CD4-positive, alpha-beta T cell treated with Interleukin-6 at 100 ng/mL for 8 hours (primary cell): ENCODE measurements around the gene TMEM204.

Source experiments
- DNase-seq: peaks from one replicate; pipeline ENCODE4 v3.0.0-alpha.2; 2020; ENCODE audit warnings: mixed read lengths, low spot score

Gene TMEM204

GRCh38 chr16:1533443-1533951, at the start of gene TMEM204:
TSS of gene TMEM204 (plus strand) at chr16:1533666. CDS start at chr16:1534276, 610 bp downstream.
- DNase-seq: peak; percentile 50

GRCh38 chr16:1485847-1486496, 47.5 kb upstream of the TMEM204 start:
- DNase-seq: no peak

- DNase-seq: no peak
These were observed 46.7 kb upstream of the TMEM204 start for GRCh38 chr16:1486551-1487390.

GRCh38 chr16:1487395-1488053, 45.9 kb upstream of the TMEM204 start:
- no peak for DNase-seq

DNA sequence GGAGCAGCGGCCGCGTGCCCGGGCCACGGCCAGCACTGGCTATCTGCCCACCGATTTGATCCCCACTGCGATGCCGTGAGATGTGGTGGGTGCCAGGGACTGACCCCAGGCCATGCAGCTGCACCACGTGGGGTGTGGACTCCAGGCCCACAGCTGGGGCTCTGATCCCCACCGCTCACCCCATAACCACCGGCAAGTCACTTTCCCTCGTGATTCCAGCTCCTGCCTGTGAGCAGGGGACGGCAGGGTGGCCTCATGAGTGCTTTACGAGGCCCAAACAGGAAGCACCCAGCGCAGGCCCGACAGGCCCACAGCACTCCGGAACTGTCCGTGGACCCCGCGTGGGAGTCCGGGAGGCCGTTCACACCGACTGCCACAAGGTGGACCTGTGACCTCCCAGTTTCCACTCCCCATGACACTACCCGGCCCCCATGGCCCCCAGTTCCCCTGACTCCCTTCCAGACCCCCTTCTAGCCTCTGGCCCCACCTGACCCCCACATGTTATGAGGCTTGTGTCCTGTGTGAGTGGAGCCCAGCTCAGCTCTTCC, 45.3 kb upstream of the TMEM204 start:
- no peak for DNase-seq

DNA sequence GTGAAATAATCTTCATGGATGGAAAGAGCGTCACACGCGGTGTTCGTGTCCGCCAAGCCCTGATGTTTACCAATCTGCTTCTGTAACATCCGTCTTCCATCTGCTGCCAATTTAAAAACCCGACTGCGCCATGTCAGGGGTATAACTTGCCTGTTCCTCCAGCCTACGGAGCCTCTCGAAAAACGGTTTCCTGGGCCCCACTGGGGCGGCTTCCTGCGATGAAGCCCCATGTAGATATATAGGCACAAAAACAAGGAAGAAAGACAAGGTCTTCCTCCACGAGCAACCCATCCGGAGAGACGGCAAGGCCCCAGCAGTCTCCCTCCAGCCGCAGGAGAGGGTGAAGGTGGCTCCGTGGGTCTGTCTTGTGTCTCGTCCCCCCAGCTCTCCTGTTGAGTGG, 44.8 kb upstream of the TMEM204 start, which contains the start of gene PTX4:
PTX4 (minus strand) TSS at position 326 of the 400 bp plus-strand sequence; CDS start at position 291, 35 bp downstream.
- DNase-seq: no peak

- DNase-seq: no peak
These were observed 44.4 kb upstream of the TMEM204 start for GRCh38 chr16:1489077-1489476.

DNA sequence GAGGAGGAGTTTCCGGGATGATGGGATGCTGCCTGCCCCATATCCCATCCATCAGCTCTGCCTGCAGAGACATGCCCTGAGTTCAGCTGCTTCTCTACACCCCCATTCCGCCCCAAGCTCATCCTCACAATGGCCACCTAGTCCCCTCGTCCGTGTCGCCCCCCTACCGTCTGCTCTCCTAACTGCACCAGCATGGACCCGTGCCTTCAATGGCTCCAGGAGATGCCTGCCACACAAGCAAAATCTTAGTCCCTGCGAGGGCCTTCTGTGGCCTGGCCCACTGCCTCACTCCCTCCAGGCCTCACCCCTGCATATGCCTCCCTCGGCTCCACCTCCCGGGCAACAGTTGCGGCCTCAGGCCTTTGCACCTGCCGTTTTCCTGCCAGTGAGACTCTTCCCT, 42.1 kb upstream of the TMEM204 start:
- no peak for DNase-seq

- DNase-seq: no peak
These were observed 41.2 kb upstream of the TMEM204 start for GRCh38 chr16:1492082-1492922.

DNA sequence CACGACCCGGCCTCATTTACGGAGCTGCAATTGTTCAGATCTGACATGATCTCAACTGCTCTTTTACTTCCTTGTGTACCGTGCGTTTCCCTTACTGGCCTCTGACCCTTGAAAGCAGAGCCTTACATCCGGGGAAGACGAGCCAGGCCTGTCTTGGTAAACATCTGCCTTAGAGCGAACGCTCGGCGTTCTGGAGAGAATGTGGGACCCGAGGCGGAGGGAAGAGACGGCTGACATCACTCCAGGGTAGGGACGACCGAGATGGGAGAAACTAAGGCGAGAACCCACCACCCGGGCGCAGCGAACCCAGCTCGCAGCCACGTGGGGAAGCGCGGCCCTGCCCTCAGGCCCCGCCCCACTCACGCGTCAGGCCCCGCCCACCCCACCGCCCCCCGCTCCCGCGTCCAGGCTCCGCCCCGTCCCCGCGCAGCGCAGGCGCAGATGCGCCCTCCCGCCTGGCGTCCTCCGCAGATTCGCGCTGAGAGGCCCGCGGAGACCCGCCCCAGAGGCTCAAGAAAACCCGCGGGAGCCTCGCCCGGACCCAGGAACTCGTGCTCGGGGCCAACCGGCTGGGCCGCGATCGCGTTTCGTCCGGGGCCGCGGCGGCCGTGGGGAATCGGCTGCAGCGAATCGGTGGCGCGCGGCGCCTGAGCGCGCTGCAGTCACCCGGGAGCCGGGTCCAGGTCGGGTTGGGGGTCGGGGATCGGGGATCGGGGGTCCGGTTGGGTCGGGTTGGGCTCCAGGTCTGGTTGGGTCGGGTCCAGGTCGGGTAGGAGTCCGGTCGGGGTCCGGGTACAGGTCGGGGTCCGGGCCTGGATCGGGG, 40.3 kb upstream of the TMEM204 start, which contains the start of gene TELO2:
TELO2 (plus strand) TSS at position 438 of the 823 bp plus-strand sequence. CDS start 922 bp downstream, outside the sequence.
- DNase-seq: peak; percentile 88

DNA sequence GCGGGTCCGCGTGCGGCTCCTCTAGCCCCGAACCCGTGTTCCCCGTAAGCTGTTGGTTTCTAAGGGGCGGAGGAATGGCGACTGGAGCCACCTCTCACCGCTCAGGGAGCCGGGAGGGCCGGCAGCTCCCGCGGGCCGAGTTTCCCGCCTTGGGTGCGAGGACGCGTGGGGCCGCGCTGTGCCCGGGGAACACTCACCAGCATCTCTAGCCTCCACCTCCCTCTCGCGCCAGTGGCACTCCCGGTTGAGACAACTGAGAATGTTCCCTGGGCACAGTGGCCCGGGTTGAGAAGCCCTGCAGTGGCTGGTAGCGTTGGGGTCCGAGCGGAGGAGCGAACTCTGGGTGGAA, 39.7 kb upstream of the TMEM204 start:
- DNase-seq: no peak

GRCh38 chr16:1494129-1494640, 39.3 kb upstream of the TMEM204 start:
- DNase-seq: no peak

- DNase-seq: no peak
These were observed 38.8 kb upstream of the TMEM204 start for GRCh38 chr16:1494711-1495110.

- no peak for DNase-seq
These were observed 38.1 kb upstream of the TMEM204 start for GRCh38 chr16:1495211-1495888.

- no peak for DNase-seq
These were observed 37.6 kb upstream of the TMEM204 start for GRCh38 chr16:1495889-1496262.

DNA sequence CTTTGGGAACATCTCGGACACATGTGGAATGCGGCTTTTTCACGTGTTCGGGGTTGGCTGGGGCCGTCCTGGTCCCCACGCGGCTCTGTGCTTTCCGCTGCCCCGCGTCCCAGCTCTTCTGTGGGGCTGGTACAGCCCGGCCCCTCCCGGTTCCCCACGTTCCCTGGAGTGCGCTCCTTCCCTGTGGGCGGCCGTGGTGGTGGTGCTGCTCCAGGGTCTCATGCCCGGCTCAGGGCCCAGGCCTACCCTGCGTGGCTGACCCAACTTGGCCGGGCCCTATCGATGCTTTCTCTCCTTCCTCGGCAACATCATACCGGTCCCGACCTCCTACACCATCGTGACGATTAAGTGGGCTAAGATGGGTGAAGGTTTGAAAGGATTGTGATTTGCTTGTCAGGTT, 37.0 kb upstream of the TMEM204 start:
- no peak for DNase-seq

DNA sequence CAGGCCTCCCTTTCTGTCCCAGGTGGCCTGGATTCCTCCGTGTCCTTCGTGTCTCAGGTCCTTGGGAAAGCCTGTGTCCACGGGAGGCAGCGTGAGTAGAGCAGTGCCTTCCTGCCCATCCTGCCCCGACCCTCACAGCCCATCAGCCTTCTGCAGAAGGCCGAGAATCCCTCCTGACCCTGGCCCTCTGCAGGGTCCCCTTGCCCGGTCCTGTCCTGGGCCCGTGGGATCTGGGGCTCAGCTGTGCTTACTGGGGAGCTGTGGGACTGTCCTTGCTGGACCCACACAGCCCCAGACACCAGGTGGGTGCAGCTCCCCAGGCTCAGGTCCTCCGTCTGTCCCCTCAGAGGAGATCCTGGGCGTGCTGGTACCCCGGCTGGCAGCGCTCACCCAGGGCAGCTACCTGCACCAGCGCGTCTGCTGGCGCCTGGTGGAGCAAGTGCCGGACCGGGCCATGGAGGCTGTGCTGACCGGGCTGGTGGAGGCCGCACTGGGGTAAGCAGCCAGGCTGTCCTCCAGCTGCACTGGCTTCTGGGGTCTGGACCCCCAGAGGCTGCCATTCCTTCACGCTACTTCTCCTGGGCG, 36.4 kb upstream of the TMEM204 start:
- DNase-seq: no peak

- DNase-seq: no peak
These were observed 34.4 kb upstream of the TMEM204 start for GRCh38 chr16:1498899-1499676.
